Skeletal muscle satellite cell (primary cell): ENCODE measurements around the gene MRO. TPM values are rescaled to one million over a fixed set of nuclear protein-coding genes. Genes with fewer than 3 reads are reported as not detected.
"Not testable (repeated sequence)": the region's sequence is repeated elsewhere in the genome, so short reads cannot be mapped to it uniquely, and the experiment has no call there.

Source experiments
- H3K27me3 ChIP-seq: 2 replicates; pipeline ENCODE4 v1.7.0; 2013; ENCODE audit warnings: low read length; ENCODE audit not compliant: control insufficient read depth, insufficient read depth
- H3K36me3 ChIP-seq: 2 replicates; pipeline ENCODE4 v1.7.0; 2013; ENCODE audit warnings: mild to moderate bottlenecking, control low read depth, low read length; ENCODE audit not compliant: insufficient read depth
- H3K4me1 ChIP-seq: 2 replicates; pipeline ENCODE4 v1.7.0; 2013; ENCODE audit warnings: low read length; ENCODE audit not compliant: control insufficient read depth, insufficient read depth
- H3K4me2 ChIP-seq: 2 replicates; pipeline ENCODE4 v1.7.0; 2013; ENCODE audit warnings: mild to moderate bottlenecking, low read length
- H3K4me3 ChIP-seq: 2 replicates; pipeline ENCODE4 v1.7.0; 2013; ENCODE audit warnings: low read length
- H3K9ac ChIP-seq: 2 replicates; pipeline ENCODE4 v1.7.0; 2013; ENCODE audit warnings: mild to moderate bottlenecking, low read depth, low read length, moderate library complexity
- H3K9me3 ChIP-seq: replicated peaks from 2 replicates; pipeline ENCODE4 v1.7.0; 2013; ENCODE audit warnings: mild to moderate bottlenecking, control low read depth, low read length
- total RNA-seq: library from RNA; depleted of rRNA; stranded (reverse); fragments of >200 nt; gene quantifications from 2 replicates; pipeline ENCODE4 v1.2.3, GENCODE V29; 2012; rRNA removed

Gene MRO
- 1.0 TPM in 1 of 2 replicates, not detected in the other for total RNA-seq

- Histone ChIP-seq H3K4me1 (peaks cover 22% of the 10 kb centered on the region), H3K9ac (peak within 1 kb of the TSS; percentile 32)
Measured at GRCh38 chr18:50819728-50820378, at the start of gene MRO. TSS of gene MRO (minus strand) at chr18:50820016. CDS start at chr18:50809400, 10,616 bp downstream.

GRCh38 chr18:50869150-50869549, 49.3 kb upstream of the MRO start:
- Histone ChIP-seq H3K4me2 (no peak overlapping the region), H3K4me3 (no peak overlapping the region), H3K9ac (no peak overlapping the region), H3K36me3 (no peaks in the 10 kb centered on the region), H3K27me3 (peaks cover 10% of the 10 kb centered on the region), H3K9me3 (no peaks in the 10 kb centered on the region), H3K4me1 (peaks cover 16% of the 10 kb centered on the region)

More at GRCh38 chr18:50819728-50820378, at the start of gene MRO:
- peak within 1 kb of the TSS; percentile 63 for H3K4me3 ChIP-seq
- H3K9me3 ChIP-seq = no peaks in the 10 kb centered on the region
- no peaks in the 10 kb centered on the region for H3K36me3 ChIP-seq
- H3K27me3 ChIP-seq = peaks cover 11% of the 10 kb centered on the region
- peak within 1 kb of the TSS; percentile 87 for H3K4me2 ChIP-seq

DNA sequence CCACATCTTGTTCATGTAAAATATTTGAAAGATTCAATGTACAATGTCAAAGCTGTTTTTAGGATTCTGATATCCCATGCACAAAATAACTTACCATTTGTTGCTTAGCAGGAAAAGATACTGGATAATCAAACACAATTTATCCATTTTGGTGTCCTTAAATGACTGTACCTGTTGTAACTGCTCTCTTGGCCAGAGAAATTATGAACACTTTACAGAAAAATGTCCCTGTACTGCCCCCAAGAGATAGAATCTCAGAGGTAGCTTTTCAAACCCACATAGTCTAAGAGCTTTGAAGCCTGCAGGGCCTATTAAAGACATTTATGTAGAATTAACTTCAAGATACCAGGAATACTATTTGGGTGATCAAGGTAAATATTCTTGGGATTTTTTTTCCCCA, 46.9 kb upstream of the MRO start:
- Histone ChIP-seq H3K36me3 (no peaks in the 10 kb centered on the region), H3K27me3 (peaks cover 19% of the 10 kb centered on the region), H3K9me3 (no peaks in the 10 kb centered on the region), H3K9ac (no peak overlapping the region), H3K4me2 (no peak overlapping the region), H3K4me1 (peaks cover 16% of the 10 kb centered on the region), H3K4me3 (no peak overlapping the region)

GRCh38 chr18:50863840-50864375, 44.1 kb upstream of the MRO start:
- Histone ChIP-seq H3K4me1 (peaks cover 7% of the 10 kb centered on the region), H3K9me3 (no peaks in the 10 kb centered on the region), H3K27me3 (peaks cover 36% of the 10 kb centered on the region), H3K4me3 (no peak overlapping the region), H3K4me2 (no peak overlapping the region), H3K9ac (no peak overlapping the region), H3K36me3 (no peaks in the 10 kb centered on the region)

GRCh38 chr18:50862401-50862800, 42.6 kb upstream of the MRO start:
- peaks cover 2% of the 10 kb centered on the region for H3K4me1 ChIP-seq
- H3K27me3 ChIP-seq = peaks cover 36% of the 10 kb centered on the region
- H3K9me3 ChIP-seq = no peaks in the 10 kb centered on the region
- no peak overlapping the region for H3K4me3 ChIP-seq
- no peak overlapping the region for H3K4me2 ChIP-seq
- H3K36me3 ChIP-seq = no peaks in the 10 kb centered on the region
- H3K9ac ChIP-seq = no peak overlapping the region

DNA sequence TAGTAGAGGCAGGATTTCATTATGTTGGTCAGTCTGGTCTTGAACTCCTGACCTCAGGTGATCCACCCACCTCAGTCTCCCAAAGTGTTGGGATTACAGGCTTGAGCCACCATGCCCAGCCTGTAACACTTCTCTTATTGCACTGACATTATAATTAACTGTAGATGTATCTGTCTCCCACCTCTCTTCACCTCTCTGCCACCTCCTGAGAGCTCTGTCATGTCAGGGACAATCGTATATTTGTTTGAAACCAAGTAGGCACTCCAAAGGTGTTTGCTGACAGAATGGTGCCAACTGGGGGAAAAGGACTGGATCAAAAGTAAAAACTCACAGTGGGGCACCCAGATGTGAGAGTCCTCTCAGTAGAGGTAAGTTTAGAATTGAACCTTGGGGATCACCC, 41.8 kb upstream of the MRO start:
- Histone ChIP-seq H3K9ac (no peak overlapping the region), H3K9me3 (no peaks in the 10 kb centered on the region), H3K4me3 (no peak overlapping the region), H3K36me3 (no peaks in the 10 kb centered on the region), H3K4me2 (no peak overlapping the region), H3K27me3 (peaks cover 36% of the 10 kb centered on the region), H3K4me1 (peaks cover 4% of the 10 kb centered on the region)

DNA sequence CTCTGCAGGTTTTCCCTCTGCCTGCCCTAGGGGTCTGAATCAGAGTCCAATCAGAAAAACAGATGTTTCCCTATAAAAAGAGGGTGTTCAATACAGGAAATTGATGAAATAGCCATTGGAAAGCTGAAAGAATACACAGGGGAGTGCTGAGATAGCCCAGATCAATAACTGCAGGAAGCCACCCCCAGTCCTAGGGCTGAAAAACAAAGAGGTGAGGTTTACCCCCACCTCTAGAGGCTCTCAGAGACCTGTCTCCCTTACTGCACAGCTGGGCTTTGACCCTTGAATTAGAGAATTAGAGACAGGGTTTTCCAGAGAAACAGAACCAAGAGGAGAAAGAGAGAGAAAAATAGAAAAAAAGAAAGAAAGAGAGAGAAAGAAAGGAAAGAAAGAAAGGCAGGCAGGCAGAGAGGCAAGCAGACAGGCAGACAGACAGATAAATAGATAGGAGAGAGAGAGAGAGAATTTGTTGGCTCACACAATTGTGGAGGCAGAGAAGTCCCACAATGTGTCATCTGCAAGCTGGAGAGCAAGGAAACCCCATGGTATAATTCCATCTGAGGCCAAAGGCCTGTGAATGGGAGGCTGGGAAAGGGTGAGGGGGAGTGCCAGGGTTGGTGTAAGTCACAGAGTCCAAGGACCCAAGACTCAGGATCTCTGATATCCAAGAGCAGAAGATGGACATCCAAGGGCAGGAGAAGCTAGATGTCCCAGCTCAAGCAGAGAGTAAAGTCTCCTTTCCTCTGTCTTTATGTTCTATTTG, 40.2 kb upstream of the MRO start:
- Histone ChIP-seq H3K27me3 (peaks cover 36% of the 10 kb centered on the region), H3K9ac (no peak overlapping the region), H3K4me1 (peaks cover 4% of the 10 kb centered on the region), H3K36me3 (no peaks in the 10 kb centered on the region), H3K4me3 (no peak overlapping the region), H3K9me3 (no peaks in the 10 kb centered on the region), H3K4me2 (no peak overlapping the region)

DNA sequence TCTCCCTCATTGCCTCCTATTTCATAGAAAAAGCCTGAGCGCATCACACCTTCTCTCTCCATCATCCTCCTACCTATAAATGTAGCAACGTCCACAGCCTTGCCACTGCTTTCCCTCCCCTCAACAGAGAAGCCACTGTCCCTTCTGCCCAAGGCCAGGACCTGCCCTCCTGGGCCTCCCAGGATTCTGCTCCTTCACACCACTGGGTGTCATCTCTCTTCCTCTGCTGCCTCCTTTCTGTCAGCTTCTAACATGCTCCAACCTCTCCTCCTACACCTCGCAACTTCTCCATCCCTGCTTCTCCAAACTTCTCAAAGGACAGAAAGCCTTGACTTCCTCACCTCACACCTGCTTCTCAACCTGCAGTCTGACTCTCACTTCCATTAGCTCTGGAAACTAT, 37.9 kb upstream of the MRO start:
- H3K9ac ChIP-seq = no peak overlapping the region

GRCh38 chr18:50857166-50857565, 37.4 kb upstream of the MRO start:
- H3K9me3 ChIP-seq, H3K9ac ChIP-seq, H3K36me3 ChIP-seq, H3K4me3 ChIP-seq, H3K4me2 ChIP-seq: not testable (repeated sequence)
- Histone ChIP-seq H3K27me3 (peaks cover 28% of the 10 kb centered on the region), H3K4me1 (peaks cover 16% of the 10 kb centered on the region)

More for the DNA sequence above, 37.9 kb upstream of the MRO start:
- Histone ChIP-seq H3K36me3 (no peaks in the 10 kb centered on the region), H3K4me3 (no peak overlapping the region), H3K4me2 (no peak overlapping the region), H3K9me3 (no peaks in the 10 kb centered on the region), H3K4me1 (peaks cover 16% of the 10 kb centered on the region), H3K27me3 (peaks cover 31% of the 10 kb centered on the region)

DNA sequence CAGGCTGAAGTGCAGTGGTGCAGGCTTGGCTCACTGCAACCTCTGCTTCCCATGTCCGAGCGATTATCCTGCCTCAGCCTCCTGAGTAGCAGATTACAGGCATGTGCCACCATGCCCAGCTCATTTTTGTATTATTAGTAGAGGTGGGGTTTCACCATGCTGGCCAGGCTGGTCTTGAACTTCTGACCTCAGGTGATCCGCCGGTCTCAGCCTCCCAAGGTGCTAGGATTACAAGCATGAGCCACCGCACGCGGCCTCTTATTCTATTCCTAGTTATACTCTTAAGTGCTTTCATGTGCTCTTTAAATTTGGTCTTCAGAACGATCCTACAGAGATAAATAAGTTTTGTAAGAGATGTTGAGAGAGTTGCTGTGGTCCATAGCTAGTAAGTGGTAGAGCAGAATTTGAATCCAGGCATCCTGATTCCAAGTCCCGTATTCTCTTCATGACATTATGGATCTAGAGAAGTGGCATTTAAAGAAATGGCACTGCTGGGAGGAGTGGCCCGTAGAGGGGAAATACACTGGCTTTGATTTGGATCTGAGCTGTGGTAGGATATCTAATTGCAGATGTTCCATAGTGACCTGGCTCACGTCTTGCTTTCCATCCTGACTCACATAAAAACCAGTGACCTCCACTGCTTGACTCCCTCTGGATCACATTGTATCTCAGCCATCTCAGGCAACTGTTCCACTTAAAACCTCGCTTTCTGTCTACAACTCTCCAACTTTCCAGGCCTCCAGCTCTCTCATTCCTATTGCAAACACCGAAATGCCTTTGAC, 36.4 kb upstream of the MRO start:
- peaks cover 23% of the 10 kb centered on the region for H3K27me3 ChIP-seq
- no peaks in the 10 kb centered on the region for H3K36me3 ChIP-seq
- H3K4me1 ChIP-seq = peaks cover 16% of the 10 kb centered on the region
- no peak overlapping the region for H3K9ac ChIP-seq
- no peak overlapping the region for H3K4me2 ChIP-seq
- H3K9me3 ChIP-seq = no peaks in the 10 kb centered on the region
- H3K4me3 ChIP-seq = no peak overlapping the region

DNA sequence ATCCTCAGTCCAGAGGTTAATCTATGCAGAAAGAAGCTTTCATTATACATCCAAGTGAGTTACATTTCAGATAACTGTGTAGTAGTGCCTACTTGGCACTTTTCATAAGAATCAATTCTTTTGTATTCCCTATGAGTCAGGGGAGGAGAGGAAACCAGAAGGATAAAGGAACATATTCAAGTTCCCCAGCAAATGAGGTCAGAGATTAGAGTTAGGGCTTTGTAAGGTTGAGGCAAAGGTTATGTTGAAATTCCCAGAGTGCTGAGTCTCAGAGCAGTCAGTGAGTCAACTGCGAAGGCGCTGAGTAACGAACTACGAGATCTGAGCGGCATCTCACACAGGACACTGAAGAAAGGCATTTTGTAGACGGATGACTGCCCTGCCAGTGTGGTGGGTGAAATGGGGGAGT, 34.1 kb upstream of the MRO start:
- H3K4me1 ChIP-seq = peaks cover 16% of the 10 kb centered on the region
- H3K4me3 ChIP-seq = no peak overlapping the region
- H3K4me2 ChIP-seq = peak overlapping the region; percentile 41
- no peaks in the 10 kb centered on the region for H3K36me3 ChIP-seq
- no peak overlapping the region for H3K9ac ChIP-seq
- peaks cover 8% of the 10 kb centered on the region for H3K27me3 ChIP-seq
- no peaks in the 10 kb centered on the region for H3K9me3 ChIP-seq
